ENCODE measurements around the gene POMGNT1.

Gene POMGNT1

DNA sequence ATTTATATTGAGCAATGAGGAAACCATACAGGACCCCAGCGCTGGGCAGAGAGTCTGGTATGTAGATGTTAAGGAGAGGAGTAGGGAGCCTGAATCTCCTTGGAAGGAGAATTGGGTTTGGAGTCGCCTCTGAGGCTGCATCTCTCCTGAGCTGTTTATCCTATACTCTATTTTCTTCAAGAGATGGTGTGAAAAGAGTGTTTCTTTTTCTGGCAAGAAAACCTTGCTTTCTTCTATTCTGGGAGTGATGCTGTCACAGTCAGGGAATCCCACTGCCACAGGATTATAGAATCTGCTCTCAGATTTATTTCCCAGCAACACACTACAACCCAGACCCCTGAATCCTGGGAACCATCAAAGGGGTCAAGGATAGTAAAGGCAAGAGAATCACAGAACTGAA lies 8.2 kb upstream of the POMGNT1 start:
- no peak for DNase-seq

DNA sequence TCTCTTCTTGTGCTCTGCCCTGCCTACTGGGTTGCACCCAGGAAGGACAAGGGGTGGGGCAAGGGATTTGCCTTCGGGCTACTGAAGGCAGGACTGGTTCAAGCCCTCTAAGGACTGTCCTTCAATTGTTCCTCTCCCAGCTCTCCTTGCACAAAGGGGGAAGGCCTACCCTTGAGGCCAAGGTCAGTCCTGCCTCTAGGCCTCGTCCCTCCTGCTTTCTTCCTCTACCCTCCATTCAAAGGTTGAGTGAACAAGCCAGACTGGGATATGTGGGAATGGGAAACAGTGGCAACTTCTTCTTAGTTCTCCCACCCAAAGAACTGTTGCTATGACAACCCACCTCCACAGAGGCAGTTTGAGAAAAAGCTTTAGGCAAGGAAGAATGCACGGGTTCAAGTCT lies 7.6 kb upstream of the POMGNT1 start:
- no peak for DNase-seq

DNA sequence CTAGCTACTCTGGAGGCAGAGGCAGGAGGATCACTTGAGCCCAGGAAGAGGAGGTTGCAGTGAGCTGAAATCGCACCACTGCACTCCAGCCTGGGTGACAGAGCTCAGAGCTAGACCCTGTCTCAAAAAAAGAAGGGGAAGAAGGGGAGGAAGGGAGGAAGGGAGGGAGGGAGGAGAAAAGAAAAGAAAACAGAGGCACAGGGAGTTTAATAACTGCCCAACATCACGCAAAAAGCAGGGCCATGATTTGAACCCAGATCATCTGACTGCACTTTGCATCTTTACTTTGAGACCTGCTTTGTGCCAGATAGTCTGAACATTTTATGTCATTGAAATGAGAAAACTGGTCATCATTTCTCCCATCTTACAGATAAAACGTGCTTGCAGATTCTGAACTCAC lies 6.9 kb upstream of the POMGNT1 start:
- DNase-seq: no peak

DNA sequence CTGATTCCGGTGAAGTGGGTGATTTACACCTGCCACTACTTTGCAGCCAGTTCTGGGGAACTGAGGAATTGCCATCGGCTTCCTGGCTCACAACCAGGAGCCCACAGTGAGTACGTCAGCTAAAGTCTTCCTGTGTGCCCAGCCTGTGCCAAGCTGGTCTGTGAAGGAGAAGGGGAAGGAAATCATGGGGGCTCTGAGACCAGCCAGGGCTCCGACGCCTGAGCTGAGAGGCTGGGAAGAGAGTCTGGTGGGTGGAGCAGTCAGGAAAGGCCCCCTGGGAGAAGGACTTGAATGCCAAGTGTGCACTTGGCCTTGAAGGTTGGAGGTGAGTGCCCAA lies 6.1 kb upstream of the POMGNT1 start:
- DNase-seq: no peak

DNA sequence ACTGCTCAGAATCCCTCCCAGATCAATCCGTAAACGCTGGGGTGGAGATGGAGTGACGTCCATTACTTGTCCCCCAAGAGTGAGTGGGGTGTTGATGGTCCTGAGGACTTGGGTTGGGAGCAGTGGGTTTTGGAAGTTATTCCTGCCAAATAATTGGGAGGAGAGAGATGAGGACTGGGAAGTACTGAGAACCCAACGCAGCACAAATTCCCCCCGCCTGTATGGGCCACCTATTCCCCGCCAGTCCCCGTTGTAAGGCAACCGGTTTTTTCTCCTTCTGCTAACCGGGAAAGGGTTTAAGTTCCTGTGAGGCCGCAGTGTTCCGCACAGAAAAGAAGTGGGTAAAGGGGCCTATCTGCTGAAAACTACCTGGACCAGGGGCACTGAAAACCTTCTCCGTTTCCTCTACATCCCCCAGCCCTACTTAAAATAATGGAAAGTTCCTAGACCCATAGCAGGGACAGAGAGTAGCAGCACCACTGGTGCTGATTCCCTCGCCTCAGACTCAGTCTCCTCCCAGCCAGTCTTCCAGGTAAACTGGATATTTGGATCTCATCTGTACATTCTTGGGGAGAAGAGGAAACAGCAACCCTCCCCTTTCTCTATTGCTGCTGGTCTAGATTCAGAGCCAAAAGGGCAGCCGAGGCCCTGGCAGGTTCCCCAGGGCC lies 5.6 kb upstream of the POMGNT1 start:
- DNase-seq: no peak

DNA sequence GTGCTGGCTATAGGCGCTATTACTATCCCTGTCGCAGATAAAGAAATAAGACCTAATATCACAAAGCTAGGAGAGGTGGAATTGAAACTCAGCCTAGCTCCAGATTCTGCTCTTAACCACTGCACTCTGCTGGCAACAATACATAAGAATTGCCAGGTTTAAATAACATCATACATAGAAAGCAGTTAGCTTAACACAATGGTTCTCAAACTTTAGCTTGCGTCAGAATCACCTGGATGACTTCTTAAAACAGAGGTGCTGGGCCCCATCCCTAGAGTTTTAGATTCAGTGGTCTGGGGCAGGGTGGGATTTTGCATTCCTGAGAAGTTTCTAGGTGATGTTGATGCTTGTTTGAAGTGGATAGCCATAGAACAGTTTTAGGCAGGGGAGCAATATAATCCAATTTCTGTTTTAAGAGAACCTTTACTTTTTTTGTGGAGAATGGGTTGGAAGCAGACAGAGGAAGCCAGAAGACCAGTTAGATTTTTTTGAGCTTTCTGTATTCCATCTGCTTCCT lies 1.1 kb upstream of the POMGNT1 start:
- no peak for DNase-seq

DNA sequence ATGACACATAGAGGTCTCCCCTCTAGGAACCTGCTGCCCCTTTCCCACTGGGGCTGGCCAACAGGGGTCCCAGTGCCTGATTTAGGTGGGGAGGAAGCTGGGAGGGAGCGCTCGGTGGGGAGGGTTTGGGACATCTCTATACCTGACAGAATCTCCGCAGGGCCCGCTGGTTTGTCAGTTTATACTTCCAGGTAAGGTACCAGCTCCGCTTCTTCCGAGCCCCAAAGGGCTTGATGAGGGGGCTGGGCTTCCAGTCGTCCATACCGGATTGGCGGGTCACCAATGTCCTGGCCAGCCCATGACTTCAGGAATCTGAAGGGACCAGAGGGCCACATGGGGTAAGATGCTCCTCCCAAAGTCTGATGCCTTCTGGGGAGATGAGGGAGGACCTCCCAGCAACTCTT lies 672 bp downstream of the POMGNT1 start:
- DNase-seq: no peak

DNA sequence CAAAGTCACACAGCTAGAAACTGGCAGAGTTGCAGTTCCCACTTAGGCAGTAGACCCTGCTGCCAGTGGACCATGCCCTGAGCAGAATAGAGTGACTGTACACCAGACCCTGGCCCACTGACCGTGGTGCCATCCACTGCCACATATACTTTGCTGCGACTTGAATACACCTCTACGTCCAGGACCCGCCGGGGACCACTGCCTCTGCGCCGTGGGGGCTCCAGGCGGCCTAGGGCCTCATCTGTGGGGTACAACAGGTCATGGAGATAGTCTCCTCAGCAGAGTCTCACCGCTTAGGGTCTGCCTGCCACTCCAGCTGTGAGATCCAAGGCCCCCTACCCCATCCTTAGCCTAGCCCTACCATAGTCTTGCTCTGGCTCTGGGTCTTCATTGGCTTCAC lies 1.6 kb downstream of the POMGNT1 start:
- DNase-seq: no peak

DNA sequence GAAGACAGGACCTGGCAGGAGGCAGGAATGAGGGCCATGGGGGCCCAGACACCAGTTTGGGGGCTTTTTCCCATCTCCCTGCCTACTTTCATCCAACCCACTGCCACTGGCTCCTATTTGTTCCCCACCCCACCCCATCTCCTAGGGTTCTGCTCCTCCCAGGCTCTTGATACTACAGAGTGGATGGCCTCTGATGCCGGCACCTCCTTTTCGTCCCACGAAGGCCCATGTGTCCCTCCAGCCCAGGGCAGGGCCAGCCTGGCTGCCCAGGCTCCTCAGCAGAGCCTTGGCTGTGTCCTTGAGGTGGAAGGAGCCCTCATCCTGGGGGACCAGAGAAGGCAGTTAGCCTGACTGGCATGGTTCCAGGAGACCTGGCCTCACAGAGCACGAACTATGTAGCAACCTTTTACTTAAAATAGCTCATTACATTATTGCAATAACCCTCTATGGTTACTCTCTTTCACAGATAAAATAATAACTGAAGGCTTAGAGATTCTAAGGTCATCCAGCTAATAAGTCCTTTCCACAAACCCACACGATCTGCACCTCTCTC lies 3.5 kb downstream of the POMGNT1 start:
- no peak for DNase-seq

DNA sequence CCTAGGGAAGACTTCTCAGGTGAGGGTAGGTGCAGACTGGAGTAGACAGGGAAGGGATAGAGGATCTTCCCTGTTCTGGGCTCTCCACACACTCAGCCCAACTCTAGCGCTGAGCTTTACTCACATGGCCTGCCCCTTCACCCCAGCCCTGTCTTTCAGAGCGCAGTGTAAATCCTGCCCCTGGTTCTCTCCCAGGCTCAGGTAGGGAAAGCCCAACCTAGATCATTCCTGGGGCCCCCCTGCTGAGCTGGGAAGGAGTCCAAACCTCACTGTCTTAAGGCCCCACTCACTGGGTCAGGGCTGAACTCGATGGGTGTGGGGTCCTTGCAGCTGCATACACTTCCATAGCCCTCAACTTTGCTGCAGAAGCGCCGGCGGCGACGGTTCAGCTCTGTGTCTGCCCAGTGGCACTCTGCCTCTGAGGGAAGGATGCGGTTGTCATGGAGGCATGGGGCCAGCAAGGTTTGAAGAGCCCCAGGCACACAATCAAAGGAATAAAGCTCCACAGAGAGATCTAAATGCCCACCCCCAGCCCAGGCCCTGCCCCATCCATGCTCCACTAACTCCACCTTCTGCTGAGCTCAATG lies 4.2 kb downstream of the POMGNT1 start:
- no peak for DNase-seq

DNA sequence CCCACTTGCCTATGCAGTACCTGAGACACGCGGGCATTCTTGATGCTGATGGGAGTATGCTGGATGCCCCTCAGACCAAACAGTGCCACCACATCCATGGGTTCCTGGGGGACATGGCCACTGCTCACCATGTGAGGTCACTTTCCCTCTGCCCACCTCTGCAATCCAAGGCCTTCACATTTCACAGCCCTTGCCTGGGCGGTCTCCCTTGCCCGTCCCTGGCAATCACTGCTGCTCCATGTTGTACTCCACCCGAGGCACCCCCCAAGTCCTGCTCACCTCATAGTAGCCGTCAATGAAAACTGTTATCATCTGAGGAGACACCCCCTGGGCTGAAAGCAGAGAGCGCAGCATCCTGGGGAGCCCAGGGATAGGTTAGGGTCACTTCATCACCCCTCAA lies 4.9 kb downstream of the POMGNT1 start:
- no peak for DNase-seq

DNA sequence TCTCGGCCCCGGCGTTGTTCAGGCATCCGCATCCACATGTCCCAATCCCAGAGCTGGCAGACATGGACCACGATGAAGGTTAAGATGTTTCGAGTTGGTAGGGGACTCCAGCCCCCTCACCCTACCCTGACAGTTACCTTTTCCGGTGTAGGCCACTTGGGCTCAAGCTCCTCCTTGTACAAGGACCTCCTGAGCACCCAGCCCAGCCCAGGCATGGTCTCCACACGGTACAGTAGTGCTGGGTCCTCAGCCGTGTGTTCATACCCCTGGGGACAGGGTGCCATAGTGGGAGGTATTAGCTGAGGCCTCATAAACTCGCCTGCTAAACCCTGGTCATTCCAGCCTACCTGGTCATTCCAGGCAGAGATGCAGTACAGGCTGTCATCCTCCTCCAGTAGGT lies 6.1 kb downstream of the POMGNT1 start:
- no peak for DNase-seq

DNA sequence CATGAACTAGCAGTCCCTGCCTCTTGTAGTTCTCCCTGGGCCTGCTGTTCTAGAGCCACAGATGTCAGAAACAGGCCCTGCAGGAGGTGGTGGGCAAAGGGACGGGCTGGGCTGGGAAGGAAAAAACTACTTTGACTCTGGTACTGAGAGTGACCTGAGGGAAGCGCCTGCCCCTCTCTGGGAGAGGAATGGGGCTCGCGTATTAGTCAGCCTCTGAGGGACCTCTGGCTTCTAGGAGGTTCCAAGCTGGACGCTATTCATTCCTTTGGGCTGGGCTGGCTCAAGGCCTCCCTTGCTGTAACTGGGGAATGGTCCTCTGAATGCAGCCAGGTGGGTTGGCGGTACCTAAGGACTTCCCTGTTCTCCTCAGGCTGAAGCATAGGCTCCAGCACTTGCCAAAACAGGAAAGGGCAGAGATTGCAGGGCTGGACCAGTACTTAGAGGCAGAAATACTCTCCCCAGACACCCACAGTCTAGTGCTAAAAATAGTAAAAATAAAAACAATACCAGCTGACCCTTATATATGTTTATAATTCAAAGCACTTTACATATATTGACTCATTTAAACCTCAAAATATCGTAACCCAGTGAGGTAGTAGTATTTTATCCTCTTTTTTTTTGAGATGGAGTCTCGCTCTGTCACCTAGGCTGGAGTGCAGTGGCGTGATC lies 7.1 kb downstream of the POMGNT1 start:
- no peak for DNase-seq

DNA sequence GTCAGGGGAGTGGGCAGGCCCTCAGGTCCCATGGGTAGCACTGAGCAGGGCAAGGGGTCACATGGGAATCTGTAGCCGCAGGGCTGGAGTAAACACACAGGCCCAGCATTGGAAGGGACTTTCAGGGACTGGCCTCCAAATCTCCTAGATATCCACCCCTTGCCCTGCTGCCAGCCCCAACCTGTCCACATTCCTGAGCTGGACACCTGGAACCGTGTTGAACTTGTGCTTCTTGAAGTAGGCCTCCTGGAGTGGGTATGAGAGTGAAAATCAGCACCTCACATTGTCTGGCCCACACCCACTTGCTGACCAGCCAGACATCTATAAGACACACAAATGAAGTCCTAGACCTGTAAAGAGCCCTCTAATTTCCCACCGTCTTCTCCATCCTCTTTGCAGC lies 7.7 kb downstream of the POMGNT1 start:
- no peak for DNase-seq

DNA sequence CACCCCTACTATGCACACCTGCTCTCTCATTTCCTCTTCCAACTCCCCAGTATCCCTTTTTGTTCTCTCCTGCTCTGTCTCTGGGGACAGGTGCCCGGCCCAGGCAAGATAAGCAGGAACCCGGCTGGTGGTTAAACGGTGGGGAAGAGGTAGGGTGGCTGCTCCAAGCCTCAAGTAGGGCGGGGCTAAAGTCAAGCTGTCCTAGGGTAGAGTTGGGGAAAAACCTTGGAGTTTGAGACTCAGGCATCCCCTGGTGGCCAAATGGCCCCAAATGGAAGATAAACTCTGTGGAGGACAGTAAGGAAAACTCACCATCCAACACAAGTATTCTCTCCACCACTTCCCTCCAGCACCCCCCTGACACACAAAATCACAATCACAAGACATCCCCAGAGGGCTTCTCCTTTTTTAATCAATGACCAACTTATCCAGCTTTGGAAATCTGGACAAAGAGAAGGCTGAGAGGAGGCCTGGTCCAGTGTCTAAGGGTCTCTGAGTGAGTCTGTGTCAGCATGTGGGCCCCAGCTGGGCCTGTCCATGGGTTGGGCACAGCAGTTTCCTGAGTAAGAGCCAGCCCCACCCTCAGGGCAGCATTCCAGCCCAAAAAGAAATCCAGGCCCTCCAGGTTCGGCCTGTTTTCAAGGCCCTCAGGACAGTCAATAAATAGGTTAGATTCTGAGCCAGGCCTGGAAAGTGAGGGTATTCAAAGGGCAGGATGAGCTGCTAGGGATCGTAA lies 9.8 kb downstream of the POMGNT1 start:
- DNase-seq: no peak

DNA sequence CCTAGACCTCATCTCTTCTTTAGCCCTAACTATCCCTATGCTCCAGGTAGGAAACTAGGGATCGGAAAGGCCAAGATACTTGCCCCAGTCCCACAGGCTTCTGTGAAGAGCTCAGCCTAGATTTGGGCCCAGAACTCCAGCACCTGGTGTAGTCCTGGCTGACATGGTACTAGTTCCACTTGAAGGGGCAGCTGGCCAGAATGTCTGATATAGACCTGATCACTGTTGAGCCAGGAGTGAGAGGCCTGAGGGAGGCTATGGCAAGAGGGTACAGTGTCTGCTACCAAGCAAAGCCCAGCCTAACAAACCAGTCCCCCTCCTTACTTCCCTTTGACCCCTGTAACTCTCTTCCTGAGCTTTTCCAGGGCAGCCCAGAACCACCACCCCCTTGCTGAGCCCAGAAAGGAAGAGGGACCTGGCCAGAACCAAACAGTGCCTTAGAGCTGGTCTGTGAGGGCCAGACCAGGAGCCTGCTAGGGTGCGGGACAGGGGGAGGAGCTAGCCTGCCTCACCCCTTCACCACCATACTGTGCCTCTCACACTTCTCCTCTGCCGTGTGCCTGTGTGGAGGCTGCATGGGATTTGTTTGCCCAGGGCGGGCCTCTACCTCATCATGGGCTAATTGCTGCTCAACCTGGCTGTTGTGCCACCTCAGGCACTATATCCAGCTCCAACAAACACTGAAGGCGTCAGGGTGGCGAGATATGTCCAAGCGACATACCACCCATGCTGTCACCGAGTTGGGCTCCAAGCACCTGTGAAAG lies 10.9 kb downstream of the POMGNT1 start:
- peak; percentile 50 for DNase-seq

DNA sequence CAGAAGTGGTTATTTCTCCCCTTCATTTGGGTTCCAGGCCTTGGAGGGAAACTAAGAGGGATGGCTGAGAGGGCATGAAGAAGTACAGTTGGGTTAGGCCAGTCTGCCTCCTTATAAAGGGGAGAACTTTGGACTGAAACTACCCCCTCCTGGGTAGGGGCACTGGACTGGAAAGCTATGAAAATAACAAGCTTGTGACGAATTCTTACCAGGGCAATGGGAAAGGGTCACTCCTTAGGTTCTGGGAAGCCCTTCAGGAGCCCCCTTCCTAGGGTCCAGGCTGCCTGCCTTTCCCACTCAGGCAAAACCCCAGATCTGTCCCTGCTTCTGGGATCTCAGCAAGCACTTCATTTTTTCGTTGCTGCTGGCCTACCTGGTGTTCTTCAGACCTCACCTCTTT lies 12.2 kb downstream of the POMGNT1 start:
- no peak for DNase-seq

DNA sequence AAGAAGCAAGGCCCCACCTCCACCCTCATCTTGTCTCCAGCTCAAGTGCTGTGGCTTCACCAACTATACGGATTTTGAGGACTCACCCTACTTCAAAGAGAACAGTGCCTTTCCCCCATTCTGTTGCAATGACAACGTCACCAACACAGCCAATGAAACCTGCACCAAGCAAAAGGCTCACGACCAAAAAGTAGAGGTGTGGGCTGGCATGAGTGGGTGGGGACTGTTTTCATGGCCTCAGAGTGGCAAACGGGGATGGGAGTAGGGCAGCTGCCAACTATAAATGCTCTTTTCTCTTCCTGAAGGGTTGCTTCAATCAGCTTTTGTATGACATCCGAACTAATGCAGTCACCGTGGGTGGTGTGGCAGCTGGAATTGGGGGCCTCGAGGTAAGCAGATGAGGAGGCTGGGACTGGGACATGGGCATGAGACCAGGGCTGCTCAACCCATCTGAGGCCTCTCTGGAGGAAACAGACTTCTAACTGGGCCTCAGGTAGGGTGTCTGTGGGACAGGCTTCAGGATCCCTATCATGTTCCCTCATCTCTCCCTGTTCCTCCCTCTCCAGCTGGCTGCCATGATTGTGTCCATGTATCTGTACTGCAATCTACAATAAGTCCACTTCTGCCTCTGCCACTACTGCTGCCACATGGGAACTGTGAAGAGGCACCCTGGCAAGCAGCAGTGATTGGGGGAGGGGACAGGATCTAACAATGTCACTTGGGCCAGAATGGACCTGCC lies 13.1 kb downstream of the POMGNT1 start:
- DNase-seq: no peak

DNA sequence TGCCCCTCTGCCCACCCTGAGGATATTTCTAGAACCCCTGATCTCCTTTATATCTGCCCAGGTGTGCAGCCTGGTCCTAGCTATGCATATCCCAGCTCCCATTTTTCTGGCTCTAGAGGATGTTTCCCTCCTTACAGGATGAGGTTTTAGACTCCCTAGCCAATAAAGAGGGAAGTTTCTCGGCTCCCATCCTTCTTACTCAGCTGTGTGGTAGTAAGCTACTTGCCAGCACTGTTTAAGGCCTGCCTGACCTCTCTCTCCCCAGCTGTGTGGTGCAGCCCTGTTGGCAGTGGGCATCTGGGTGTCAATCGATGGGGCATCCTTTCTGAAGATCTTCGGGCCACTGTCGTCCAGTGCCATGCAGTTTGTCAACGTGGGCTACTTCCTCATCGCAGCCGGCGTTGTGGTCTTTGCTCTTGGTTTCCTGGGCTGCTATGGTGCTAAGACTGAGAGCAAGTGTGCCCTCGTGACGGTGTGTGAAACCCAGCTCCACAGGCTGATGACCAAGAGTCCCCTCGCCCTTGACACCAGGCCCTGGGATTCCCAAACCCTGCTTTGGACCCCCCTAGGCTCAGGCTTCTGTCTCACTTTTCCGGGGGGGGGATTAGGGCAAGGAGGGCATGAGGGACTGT lies 14.2 kb downstream of the POMGNT1 start:
- no peak for DNase-seq

DNA sequence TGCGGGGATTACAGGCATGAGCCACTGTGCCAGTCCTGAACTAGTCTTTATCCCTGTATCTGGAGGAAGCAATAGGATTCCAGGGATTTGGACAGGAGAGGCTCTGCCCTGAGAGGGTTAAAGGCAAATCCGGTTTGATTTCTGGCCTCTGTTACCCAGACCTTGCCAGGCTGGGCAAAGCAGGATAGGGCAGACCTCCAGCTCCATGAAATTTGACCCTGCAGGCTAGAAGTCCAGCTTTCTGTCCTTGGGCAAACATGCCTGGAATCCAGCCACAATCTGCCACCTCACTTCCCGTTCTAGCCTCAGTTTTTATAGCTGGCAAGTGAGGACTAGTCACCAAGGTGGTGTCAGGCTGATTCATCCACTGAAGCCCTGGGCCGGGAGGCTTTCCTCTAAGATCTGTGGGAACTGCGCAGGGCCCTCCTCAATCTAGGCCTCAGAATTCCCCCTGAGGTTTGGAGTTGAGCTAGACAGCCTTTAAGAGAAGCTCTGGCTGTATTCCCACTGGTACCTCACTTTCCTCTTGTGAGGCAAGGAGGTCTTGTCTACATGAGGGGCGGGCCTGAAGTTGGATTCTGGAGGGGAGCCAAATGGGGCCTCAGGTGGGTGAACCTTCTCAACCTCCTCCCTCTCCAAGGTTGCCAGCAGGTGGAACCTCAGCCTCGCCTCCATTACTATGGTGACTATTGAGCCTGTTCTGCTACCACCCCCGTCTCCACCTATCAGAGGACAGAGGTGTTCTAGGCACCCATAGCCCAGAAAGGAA lies 15.0 kb downstream of the POMGNT1 start:
- no peak for DNase-seq
